Brain microvascular endothelial cell (primary cell): ENCODE results near the gene RAG2.
A peak's percentile ranks its signal among the peaks of the same experiment; 100 is the strongest.

Experiments
- DNase-seq: peaks from one replicate; pipeline ENCODE4 v3.0.0-alpha.2; 2020
- H3K27ac ChIP-seq: fragments of 250-450 bp; sonication (Bioruptor Pico); 2 replicates; pipeline ENCODE4 v1.5.1; 2020; ENCODE audit warnings: mild to moderate bottlenecking, moderate library complexity
- H3K27me3 ChIP-seq: fragments of 250-450 bp; sonication (Bioruptor Pico); replicated peaks from 2 replicates; pipeline ENCODE4 v1.5.1; 2020; ENCODE audit warnings: mild to moderate bottlenecking
- H3K36me3 ChIP-seq: fragments of 250-450 bp; sonication (Bioruptor Pico); replicated peaks from 2 replicates; pipeline ENCODE4 v1.5.1; 2020; ENCODE audit warnings: mild to moderate bottlenecking
- H3K4me3 ChIP-seq: 2 replicates; pipeline ENCODE4 v1.5.1; 2011; ENCODE audit warnings: low read depth, mild to moderate bottlenecking, control low read depth, low read length, moderate library complexity
- in situ Hi-C: cut with HindIII; loops from 2 replicates; pipeline ENCODE4 v1.10.0; 2017; ENCODE audit warnings: low sequenced_read_pairs, low pct_ligation_motif_present
- TF ChIP-seq, protein P1 (sequence below): IDR thresholded peaks from 2 replicates; pipeline ENCODE4 v1.5.1; 2011; ENCODE audit warnings: low read depth, mild to moderate bottlenecking, moderate library complexity, low read length, control low read depth, inconsistent platforms; ENCODE audit errors: missing control alignments

RAG2 gene

DNA sequence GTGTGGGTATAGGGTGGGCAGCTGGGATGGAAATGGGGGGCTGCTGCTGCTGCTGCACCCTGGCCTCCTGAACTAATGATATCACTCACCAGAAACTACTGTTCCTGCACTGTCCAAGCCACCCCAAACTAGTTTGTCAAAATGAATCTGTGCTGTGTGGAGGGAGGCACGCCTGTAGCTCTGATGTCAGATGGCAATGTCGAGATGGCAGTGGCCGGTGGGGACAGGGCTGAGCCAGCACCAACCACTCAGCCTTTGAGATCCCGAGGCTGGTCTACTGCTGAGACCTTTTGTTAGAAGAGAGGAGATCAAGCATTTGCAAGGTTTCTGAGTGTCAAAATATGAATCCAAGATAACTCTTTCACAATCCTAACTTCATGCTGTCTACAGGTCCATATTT is 28.9 kb downstream of the RAG2 start:
- in situ Hi-C loops: no loop called here
- no peak for DNase-seq
- no peak overlapping the region for H3K27ac ChIP-seq
- TF ChIP-seq, protein P1, sequence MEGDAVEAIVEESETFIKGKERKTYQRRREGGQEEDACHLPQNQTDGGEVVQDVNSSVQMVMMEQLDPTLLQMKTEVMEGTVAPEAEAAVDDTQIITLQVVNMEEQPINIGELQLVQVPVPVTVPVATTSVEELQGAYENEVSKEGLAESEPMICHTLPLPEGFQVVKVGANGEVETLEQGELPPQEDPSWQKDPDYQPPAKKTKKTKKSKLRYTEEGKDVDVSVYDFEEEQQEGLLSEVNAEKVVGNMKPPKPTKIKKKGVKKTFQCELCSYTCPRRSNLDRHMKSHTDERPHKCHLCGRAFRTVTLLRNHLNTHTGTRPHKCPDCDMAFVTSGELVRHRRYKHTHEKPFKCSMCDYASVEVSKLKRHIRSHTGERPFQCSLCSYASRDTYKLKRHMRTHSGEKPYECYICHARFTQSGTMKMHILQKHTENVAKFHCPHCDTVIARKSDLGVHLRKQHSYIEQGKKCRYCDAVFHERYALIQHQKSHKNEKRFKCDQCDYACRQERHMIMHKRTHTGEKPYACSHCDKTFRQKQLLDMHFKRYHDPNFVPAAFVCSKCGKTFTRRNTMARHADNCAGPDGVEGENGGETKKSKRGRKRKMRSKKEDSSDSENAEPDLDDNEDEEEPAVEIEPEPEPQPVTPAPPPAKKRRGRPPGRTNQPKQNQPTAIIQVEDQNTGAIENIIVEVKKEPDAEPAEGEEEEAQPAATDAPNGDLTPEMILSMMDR: no peak
- H3K4me3 ChIP-seq: no peak overlapping the region
- H3K36me3 ChIP-seq: no peaks in the 10 kb centered on the region
- H3K27me3 ChIP-seq: peaks cover 4% of the 10 kb centered on the region

DNA sequence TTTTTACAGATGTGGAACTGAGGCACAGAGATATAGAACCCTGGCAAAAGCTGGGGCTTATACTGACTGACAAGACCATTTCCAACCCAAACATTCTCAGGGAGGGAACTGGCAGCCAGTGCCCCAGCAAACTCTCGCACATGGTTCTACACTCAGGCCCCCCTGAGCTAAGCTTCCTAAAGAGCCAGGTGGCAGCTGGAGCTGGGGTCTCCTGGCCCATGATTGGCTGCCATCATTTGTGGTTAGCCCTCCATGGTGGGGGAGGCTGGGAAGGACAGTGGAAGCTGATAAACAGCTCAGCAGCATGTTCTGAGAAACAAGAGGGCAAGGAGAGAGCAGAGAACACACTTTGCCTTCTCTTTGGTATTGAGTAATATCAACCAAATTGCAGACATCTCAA is 30.3 kb downstream of the RAG2 start, which contains the start of gene RAG1:
Gene RAG1 (plus strand): TSS at position 314 of the 400 bp plus-strand sequence. CDS start 5,298 bp downstream, outside the sequence.
- Histone ChIP-seq H3K27me3 (peaks cover 4% of the 10 kb centered on the region), H3K27ac (no peak within 1 kb of the TSS), H3K36me3 (no peaks in the 10 kb centered on the region), H3K4me3 (no peak within 1 kb of the TSS)
- in situ Hi-C loops: no loop called here
- no peak for DNase-seq
- TF ChIP-seq, protein P1: no peak

DNA sequence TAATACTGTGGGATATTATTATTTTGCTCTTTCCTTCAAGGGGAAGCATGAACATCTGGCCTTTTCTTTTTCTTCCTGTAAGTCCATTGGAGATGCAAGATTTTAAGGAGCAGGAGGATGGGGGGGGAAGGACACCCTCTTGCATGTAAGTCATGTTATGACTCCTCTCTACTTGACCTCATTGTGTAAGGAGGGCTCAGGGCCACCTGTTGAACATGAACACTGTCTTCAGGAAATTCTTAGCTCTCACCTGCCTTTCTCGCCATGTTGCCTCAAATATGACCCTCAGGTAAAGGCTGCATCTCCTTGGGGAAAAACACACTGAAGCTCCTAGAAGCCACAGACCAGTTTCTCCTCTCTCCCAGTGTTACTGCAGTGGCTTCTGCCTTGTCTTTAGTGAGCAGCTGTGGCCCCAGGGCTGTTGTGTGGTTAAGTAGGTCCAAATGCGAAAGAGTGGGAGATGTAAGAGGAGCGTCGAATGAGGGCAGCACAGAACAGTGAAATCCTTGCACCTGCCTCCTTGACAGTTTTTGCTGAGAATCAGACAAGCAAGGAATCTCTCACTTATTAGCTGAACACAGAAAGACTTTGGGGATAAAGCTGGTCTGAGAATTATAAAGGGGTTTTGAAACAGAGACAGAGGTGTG is 31.5 kb downstream of the RAG2 start:
- in situ Hi-C loops: no loop called here
- TF ChIP-seq, protein P1: no peak
- no peak overlapping the region for H3K27ac ChIP-seq
- H3K27me3 ChIP-seq: peaks cover 4% of the 10 kb centered on the region
- no peaks in the 10 kb centered on the region for H3K36me3 ChIP-seq
- DNase-seq: no peak
- no peak overlapping the region for H3K4me3 ChIP-seq

DNA sequence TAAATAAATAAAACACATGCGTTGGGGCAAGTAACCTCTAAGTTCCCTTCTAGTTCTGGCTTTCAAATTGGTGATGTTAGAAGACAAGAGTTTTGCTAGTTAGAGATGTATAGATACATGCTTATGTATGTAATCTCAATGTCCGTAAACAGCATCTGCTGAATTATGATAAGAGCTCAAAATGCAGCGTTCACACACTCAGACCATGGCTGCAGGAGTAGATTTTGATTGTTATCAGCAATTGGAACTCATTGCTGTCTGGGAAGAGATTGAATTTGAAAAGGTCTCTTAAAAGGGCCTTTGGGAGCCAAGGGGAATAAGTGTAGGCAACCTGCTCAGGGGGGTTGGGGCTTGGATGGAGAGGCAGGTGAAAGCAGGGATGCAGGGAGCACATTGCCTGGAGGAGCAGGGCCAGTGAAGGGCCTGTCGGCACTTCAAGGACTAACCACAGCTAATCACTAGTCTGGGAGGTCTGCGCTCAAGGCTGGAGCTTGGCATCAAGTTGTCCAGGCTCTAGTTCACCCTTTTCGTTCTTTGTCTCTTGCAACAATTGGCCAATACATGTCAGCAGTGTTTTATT is 32.9 kb downstream of the RAG2 start:
- no peak for DNase-seq
- H3K27me3 ChIP-seq: peaks cover 4% of the 10 kb centered on the region
- TF ChIP-seq, protein P1: no peak
- H3K36me3 ChIP-seq: no peaks in the 10 kb centered on the region
- H3K27ac ChIP-seq: no peak overlapping the region
- in situ Hi-C loops: no loop called here
- H3K4me3 ChIP-seq: no peak overlapping the region

DNA sequence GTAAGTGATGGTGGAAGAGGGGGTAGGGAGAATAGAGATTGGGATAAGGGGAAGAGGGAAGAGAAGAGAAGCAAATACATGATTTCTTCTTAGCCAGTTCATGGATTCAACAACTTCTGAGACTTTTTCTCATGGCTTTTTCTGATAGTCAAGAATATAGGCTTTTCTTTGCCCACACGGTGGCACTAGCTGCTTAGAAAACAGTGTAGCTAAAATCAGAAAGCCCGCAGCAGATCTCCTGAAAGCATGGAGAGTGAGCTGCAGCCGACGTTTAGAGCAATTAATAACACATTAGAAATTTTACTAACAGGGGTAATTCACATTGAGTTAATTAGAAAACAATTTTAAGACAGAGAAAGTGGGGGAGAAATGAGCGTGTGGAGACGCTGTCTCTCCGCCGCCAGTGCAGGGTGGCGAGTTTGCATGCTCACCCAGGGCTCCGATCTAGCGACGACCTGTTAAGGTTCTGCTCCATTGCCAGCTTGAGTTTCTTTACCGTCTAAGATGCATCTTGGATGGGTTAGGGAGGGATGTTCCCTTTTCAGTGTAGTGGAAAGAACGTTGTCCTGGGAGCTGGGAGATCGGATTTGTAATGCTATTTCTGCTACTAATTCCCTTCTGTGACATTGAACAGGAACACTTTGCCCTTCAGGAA is 33.5 kb downstream of the RAG2 start:
- no peak overlapping the region for H3K27ac ChIP-seq
- peaks cover 4% of the 10 kb centered on the region for H3K27me3 ChIP-seq
- no peaks in the 10 kb centered on the region for H3K36me3 ChIP-seq
- TF ChIP-seq, protein P1: peak; percentile 75
- in situ Hi-C loops: no loop called here
- DNase-seq: peak; percentile 53
- peak overlapping the region; percentile 29 for H3K4me3 ChIP-seq
